Endothelial cell of umbilical vein (primary cell): ENCODE data around the gene INO80B. TPM values are rescaled to one million over a fixed set of nuclear protein-coding genes. Genes with fewer than 3 reads are reported as not detected.
A peak's percentile ranks its signal among the peaks of the same experiment; 100 is the strongest.

Experiments used
- BruUV-seq: library from RNA; stranded (reverse); fragments of 400-500 nt; replicated peaks from 2 replicates; lab custom pipeline; 2021; lab: Mats Ljungman, UMichigan
- CTCF ChIA-PET: fragments of 300-600, 350-600 bp; sonication (Branson Sonifier 250); formaldehyde crosslinking; loops from one replicate; lab custom pipeline; 2021; ENCODE audit warnings: antibody characterized with exemption, inconsistent platforms; lab: Charles Lee
- POLR2A ChIA-PET: fragments of 300-600, 350-600 bp; sonication (Branson Sonifier 250); formaldehyde crosslinking; loops from one replicate; lab custom pipeline; 2021; ENCODE audit warnings: antibody characterized with exemption, inconsistent platforms; lab: Charles Lee
- DNase-seq: peaks from one replicate; pipeline ENCODE4 v3.0.0-alpha.2; 2011; ENCODE audit warnings: low read depth, low spot score
- FAIRE-seq: peaks from 2 replicates; lab custom pipeline; 2011; peaks lifted over from hg19 to GRCh38; lab: Jason Lieb, UNC
- H2AFZ ChIP-seq: 2 replicates; pipeline ENCODE4 v1.6.0; 2012; ENCODE audit warnings: low read depth, low read length, control low read depth, inconsistent platforms
- H3K27ac ChIP-seq: 2 replicates; pipeline ENCODE4 v1.5.1; 2011; ENCODE audit warnings: low read depth, mild to moderate bottlenecking, control low read depth, low read length, moderate library complexity; ENCODE audit not compliant: insufficient read depth
- H3K27me3 ChIP-seq, 2 experiments: 2 replicates each; pipeline versions ENCODE4 v1.6.0 to v1.6.1; 2011; ENCODE audit warnings: low read length in 2 of 2, mixed read lengths in 1 of 2; ENCODE audit not compliant: control insufficient read depth in 2 of 2, insufficient read depth in 2 of 2
- H3K36me3 ChIP-seq, 2 experiments: 2 replicates in 1 of 2; 3 replicates in 1 of 2; pipeline ENCODE4 v1.5.1; 2011; ENCODE audit warnings: low read length in 2 of 2, mild to moderate bottlenecking in 1 of 2, moderate library complexity in 1 of 2; ENCODE audit not compliant: control insufficient read depth in 2 of 2, insufficient read depth in 2 of 2; ENCODE audit errors: extremely low read depth in 1 of 2
- H3K4me1 ChIP-seq: 3 replicates; pipeline ENCODE4 v1.5.1; 2011; ENCODE audit warnings: mild to moderate bottlenecking, low read length; ENCODE audit not compliant: control insufficient read depth, insufficient read depth; ENCODE audit errors: extremely low read depth
- H3K4me2 ChIP-seq: 2 replicates; pipeline ENCODE4 v1.6.1; 2011; ENCODE audit warnings: low read length, control low read depth, mixed read lengths; ENCODE audit not compliant: insufficient read depth
- H3K4me3 ChIP-seq, 3 experiments: fragments of 200-600 bp in 1 of 3; sonication (generic), shearing (Covaris generic) in 1 of 3; replicated peaks in 1 of 3; 2 replicates each; pipeline ENCODE4 v1.5.1; 2011 to 2016; ENCODE audit warnings: control low read depth in 3 of 3, low read length in 3 of 3, mild to moderate bottlenecking in 2 of 3, inconsistent platforms in 1 of 3, low read depth in 1 of 3, moderate library complexity in 1 of 3; ENCODE audit not compliant: insufficient read depth in 1 of 3
- H3K79me2 ChIP-seq: 2 replicates; pipeline ENCODE4 v1.6.0; 2012; ENCODE audit warnings: low read length, inconsistent platforms; ENCODE audit not compliant: control insufficient read depth, insufficient read depth
- H3K9ac ChIP-seq: replicated peaks from 2 replicates; pipeline ENCODE3; 2011; ENCODE audit warnings: low read length, control low read depth; ENCODE audit not compliant: insufficient read depth; ENCODE audit errors: extremely low read depth
- H3K9me1 ChIP-seq: replicated peaks from 3 replicates; pipeline ENCODE4 v1.6.0; 2011; ENCODE audit warnings: mild to moderate bottlenecking, low read length; ENCODE audit not compliant: control insufficient read depth, insufficient read depth; ENCODE audit errors: extremely low read depth
- H3K9me3 ChIP-seq: replicated peaks from 2 replicates; pipeline ENCODE4 v1.5.1; 2012; ENCODE audit warnings: low read length, inconsistent platforms; ENCODE audit not compliant: control insufficient read depth, insufficient read depth
- H4K20me1 ChIP-seq: replicated peaks from 2 replicates; pipeline ENCODE3; 2011; ENCODE audit warnings: mild to moderate bottlenecking, low read length; ENCODE audit not compliant: control insufficient read depth, insufficient read depth; ENCODE audit errors: extremely low read depth
- EZH2 ChIP-seq: IDR thresholded peaks from 2 replicates; pipeline ENCODE4 v1.6.1; 2012; ENCODE audit warnings: borderline replicate concordance, low read depth, mild to moderate bottlenecking, moderate library complexity, low read length, inconsistent platforms; ENCODE audit not compliant: severe bottlenecking
- FOS ChIP-seq: IDR thresholded peaks from 2 replicates; pipeline ENCODE4 v1.6.1; 2011; ENCODE audit warnings: mild to moderate bottlenecking, low read length, moderate library complexity, borderline replicate concordance; ENCODE audit not compliant: insufficient read depth
- GATA2 ChIP-seq: IDR thresholded peaks from 2 replicates; pipeline ENCODE4 v1.7.0; 2011; ENCODE audit warnings: low read depth, mild to moderate bottlenecking, moderate library complexity, mixed read lengths, low read length; ENCODE audit not compliant: insufficient read length, insufficient read depth
- JUN ChIP-seq: IDR thresholded peaks from 2 replicates; pipeline ENCODE4 v1.6.1; 2011; ENCODE audit warnings: borderline replicate concordance, low read depth; ENCODE audit not compliant: insufficient read length, insufficient read depth
- POLR2A ChIP-seq: IDR thresholded peaks from 2 replicates; pipeline ENCODE4 v1.6.1; 2012; ENCODE audit warnings: low read depth, mild to moderate bottlenecking, control low read depth, low read length
- dilution Hi-C: fragments of 300-500 bp; cut with MboI; formaldehyde crosslinking; loops from one replicate; pipeline ENCODE4 v1.15.0; 2019; ENCODE audit warnings: low sequenced_read_pairs; ENCODE audit not compliant: extremely low pct_ligation_motif_present
- intact Hi-C: fragments of 100-400 bp; cut with micrococcal nuclease; formaldehyde crosslinking; loops from one replicate; pipeline ENCODE4 v1.10.0; 2022
- polyA plus RNA-seq, 4 experiments: library from polyadenylated mRNA; depleted of rRNA in 3 of 4; stranded (reverse) in 3 of 4; unstranded in 1 of 4; fragments of >200 nt; gene quantifications; 2 replicates each; pipeline versions ENCODE4 v1.2.1 to v1.2.3, GENCODE V29; 2011 to 2012; ENCODE audit warnings: missing spikeins in 1 of 4
- total RNA-seq: library from RNA; stranded (reverse); gene quantifications from 2 replicates; pipeline ENCODE4 v1.2.3, GENCODE V29; 2021

Gene INO80B
- total and polyA plus RNA-seq, 2 donors (not counting 3 experiments of a cell fraction or from before 2014, with no cell fraction given), result 15.1 to 24.2 TPM

GRCh38 chr2:74498500-74499266, 43.8 kb downstream of the INO80B start:
- intact Hi-C loops, result loop anchor here (1.0 to 5.0 kb wide), 2 partner anchors 15 to 34 kb away; partner anchors contain the start of gene TTC31
- peak; percentile 62 for FAIRE-seq

GRCh38 chr2:74499267-74499939, 44.5 kb downstream of the INO80B start, which contains the start of gene LBX2:
TSS of gene LBX2 (minus strand) at chr2:74499603. CDS start at chr2:74499537, 66 bp downstream.
- intact Hi-C loops (loop anchor here (5.0 kb wide), 1 partner anchor 33 kb away; no protein-coding TSS in a partner anchor), dilution Hi-C loops (no loop called here)
- H3K4me1 ChIP-seq, result peaks cover 32% of the 10 kb centered on the region
- no peaks in the 10 kb centered on the region for H3K9me3 ChIP-seq
- no TSS peak for BruUV-seq
- H3K9me1 ChIP-seq, result no peaks in the 10 kb centered on the region
- H3K4me2 ChIP-seq, result peak within 1 kb of the TSS; percentile 50
- POLR2A ChIA-PET, result interaction anchor here (1.1 kb wide), 1 partner anchor 30 kb away, joined by 3 read pairs; the partner anchor contains the start of gene AUP1
- H4K20me1 ChIP-seq, result no peaks in the 10 kb centered on the region
- H3K4me3 ChIP-seq, result peak within 1 kb of the TSS in 2 of 3 experiments; percentile 19 to 25
- no peaks in the 10 kb centered on the region for H3K79me2 ChIP-seq
- TF ChIP-seq EZH2 (peak; percentile 81), FOS (no peak)
- no peak within 1 kb of the TSS for H3K27ac ChIP-seq
- FAIRE-seq (no peak), DNase-seq (no peak)
- CTCF ChIA-PET, result interaction anchor here (0.7 to 1.5 kb wide), 6 partner anchors 8 to 87 kb away, joined by 3 to 4 read pairs (median 3); partner anchors contain the start of genes INO80B and WBP1
- H3K36me3 ChIP-seq, result no peaks in the 10 kb centered on the region
- peak within 1 kb of the TSS; percentile 11 for H2AFZ ChIP-seq
- H3K27me3 ChIP-seq, result peaks cover 23 to 40% of the 10 kb centered on the region in 2 experiments
- H3K9ac ChIP-seq, result no peak within 1 kb of the TSS

More at GRCh38 chr2:74498500-74499266, 43.8 kb downstream of the INO80B start:
- H3K27me3 ChIP-seq, result peaks cover 23 to 40% of the 10 kb centered on the region in 2 experiments
- TF ChIP-seq POLR2A, result no peak
- TF ChIP-seq JUN, result no peak
- TF ChIP-seq GATA2, result no peak
- TF ChIP-seq FOS, result peak; percentile 17
- peak; percentile 95 for TF ChIP-seq EZH2
- no peaks in the 10 kb centered on the region for H4K20me1 ChIP-seq
- H3K9me3 ChIP-seq, result no peaks in the 10 kb centered on the region
- dilution Hi-C loops, result no loop called here
- H3K9me1 ChIP-seq, result no peaks in the 10 kb centered on the region
- BruUV-seq, result no TSS peak
- H3K9ac ChIP-seq, result no peak overlapping the region
- H3K4me3 ChIP-seq, result peak overlapping the region in 2 of 3 experiments; percentile 19 to 25
- H3K4me1 ChIP-seq, result peaks cover 30% of the 10 kb centered on the region
- H3K79me2 ChIP-seq, result no peaks in the 10 kb centered on the region
- H2AFZ ChIP-seq, result peak overlapping the region; percentile 11
- peak; percentile 35 for DNase-seq
- CTCF ChIA-PET, result interaction anchor here (0.7 to 2.6 kb wide), 7 partner anchors 8 to 87 kb away, joined by 3 to 6 read pairs (median 3); partner anchors contain the start of genes CCDC142, TTC31 and WBP1
- no peak overlapping the region for H3K27ac ChIP-seq
- peak overlapping the region; percentile 50 for H3K4me2 ChIP-seq
- H3K36me3 ChIP-seq, result no peaks in the 10 kb centered on the region
- POLR2A ChIA-PET, result interaction anchor here (1.1 kb wide), 1 partner anchor 30 kb away, joined by 3 read pairs; the partner anchor contains the start of gene AUP1
